Stimulated activated CD4-positive, alpha-beta T cell treated with anti-CD3 and anti-CD28 coated beads, TNF-alpha, amount 100 ng/mL, for 48 hours (primary cell): ENCODE data around the gene PSMD6.

Experiments used
- DNase-seq, 3 donors: peaks; one replicate each; pipeline ENCODE4 v3.0.0-alpha.2; 2020; ENCODE audit warnings: low read depth in 3 of 3

PSMD6 gene

GRCh38 chr3:64008487-64009351 is 14.6 kb downstream of the PSMD6 start:
- no peak for DNase-seq

DNA sequence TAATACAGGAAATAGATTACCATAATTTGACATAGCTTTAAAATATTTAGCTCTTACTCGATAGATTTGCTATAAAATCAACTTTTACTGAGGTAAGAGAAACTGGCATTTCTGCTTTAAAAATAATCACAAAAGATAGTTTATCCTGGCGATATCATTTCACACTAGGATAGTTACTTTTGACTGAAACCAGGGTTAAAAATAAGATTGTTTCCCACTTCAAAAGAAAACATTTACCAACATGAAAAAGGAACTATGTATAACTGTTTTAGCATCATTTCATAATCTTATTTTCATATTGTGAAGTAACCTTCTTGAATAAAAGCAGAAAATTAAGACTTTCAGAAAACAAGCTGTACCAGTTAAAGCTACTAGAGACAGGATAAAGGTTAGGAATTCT is 15.3 kb downstream of the PSMD6 start:
- no peak for DNase-seq

DNA sequence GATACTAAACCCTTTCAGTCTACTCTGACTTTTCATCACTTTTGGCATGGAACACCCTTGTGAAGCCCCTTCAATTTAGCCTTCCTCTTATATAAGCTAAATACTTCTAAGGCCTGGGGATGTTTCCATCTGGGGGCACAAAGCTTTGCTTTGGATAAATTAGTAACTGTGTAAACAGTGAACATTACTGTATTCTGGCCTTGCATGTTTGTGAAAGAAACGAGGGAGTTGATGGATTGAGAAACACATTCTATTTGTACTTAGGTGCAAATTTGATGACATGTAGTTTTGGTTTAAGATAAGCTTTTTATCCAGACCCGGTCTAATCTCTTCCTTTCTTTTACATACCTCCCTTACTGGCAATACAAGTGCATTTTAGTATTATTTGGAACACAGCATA is 19.7 kb downstream of the PSMD6 start:
- no peak for DNase-seq

DNA sequence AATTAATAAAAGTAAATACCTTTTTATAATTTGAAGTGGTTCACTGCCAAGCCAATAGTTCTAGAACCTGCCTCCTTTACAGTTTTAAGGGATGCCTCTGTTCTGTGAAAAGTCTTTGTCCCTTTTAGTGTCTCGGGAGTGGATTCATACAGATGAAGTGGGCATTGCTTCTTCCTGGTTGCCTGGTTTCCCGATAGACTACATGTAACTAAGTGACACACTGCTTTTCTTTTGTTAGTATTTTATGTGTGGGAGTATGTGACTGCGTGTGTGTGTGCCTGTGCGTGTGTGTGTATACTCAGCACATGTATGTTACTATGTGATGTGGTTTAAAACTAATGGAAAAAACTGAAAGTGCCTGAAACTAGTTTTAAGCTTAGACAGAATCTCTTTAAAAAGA is 21.1 kb downstream of the PSMD6 start:
- no peak for DNase-seq

- no peak for DNase-seq
Observed at GRCh38 chr3:64000453-64001055, 22.7 kb downstream of the PSMD6 start.

DNA sequence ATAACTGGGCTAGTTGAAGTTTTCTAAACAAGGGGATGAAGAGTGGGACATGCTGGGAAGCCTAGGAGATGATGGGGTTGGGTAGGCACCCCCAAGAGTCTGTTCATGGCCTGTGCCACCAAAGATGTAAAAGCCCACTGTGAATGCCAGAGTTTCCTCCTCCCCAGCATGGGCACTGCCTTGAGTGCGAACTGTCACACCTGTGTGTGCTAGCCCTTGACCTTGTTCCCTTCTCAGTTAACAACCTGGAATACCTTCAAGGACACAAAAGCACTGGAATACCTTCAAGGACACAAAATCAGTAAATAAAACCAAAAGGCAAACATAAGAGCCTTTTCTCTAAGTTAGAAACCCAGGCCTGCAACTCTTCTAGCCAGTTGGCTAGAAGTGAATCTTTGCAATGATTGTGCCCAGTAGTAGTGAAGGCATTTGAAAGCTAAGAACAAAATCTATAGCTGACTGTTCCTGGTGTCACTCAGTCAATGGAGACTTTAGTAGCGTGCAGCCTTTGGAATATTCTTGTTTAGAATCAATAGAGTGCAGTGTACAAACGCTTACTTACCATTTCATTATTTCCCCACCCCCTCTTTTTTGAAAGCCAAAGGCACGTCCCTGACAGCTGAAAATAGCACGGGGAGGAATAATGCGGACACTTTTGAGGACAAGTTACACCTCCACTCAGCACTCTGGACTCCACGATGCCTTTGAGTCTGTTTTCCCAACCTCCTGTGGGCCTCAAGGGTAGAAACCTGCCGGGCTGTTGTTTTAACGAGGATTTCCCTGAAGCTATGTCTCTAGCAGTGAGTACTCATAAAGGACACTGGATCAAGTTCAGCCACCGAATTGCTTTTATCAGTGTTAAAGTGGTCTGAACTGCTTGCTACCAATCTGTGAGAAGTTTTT is 24.2 kb downstream of the PSMD6 start:
- DNase-seq = no peak

DNA sequence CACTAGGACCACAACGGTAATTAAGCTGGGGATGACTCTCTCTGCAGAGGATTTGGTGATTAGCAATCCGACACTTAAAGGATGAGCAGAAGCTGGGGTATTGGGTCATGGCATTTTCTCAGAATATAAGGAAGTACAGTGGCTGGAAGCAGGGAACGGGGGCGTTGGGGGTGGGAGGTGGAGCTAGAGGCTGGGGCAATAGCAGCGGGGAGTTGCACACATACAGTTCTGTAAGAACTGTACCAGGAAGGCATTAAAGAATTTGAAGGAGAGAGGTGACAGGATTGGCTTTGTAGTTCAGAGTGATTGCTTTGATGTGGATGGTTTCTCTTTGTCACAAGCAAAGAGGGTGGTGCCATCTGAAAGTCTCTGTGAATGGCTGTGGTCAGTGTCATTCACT is 28.2 kb downstream of the PSMD6 start:
- DNase-seq = no peak

DNA sequence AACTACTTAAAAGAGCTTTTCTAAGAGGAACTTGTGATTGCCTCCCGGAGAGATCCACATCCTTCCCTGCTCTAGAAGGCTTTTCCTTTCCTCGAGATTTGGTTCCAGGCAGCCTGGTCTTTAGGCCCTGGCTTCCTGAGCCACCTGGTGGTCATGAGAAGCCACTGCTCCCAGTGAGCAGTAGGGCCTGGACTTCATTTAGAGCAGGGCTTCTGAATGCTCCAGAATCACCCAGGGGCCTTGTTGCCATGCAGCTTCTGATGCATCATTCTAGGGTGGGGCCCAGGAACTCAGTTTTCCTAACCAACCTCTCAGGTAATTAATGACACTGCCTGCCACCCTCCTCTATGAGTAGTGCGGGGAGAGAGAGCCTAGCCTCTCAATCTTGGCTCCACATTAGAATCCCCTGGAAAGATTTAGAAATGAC is 29.6 kb downstream of the PSMD6 start:
- DNase-seq = peak; percentile 19 to 33 (median 26)

DNA sequence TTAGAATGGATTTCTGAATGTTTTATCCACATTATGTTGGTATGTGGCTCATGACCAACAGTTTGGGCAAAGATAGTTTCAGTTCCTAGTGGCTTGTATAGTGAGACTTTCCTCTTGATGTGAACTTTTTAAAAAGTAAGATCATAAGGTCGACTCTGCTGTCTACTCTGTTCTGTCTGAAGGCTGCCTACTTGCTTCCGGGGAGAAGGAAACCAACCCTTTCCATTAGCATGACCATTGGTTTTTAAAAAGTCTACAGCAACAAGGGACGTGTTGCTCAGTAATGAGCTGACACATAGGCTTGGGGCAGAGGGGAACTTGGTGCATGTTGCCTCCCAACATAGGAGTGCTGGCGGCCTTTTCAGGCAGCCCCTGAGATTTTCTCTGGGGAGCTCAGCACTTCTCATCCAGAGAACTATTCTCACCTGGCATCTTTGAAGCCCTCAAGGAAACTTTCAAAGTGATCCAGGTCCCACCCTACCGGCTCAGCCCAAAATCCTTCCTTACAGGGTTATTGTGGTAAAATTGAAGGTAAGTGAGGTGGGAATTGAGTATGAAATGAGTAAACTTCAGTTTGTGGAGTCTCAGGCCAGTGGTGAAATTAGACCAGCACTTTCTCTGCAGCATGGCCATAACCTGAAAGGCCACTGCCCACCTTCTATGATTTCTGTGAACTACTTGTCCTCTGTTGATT is 30.6 kb downstream of the PSMD6 start:
- no peak for DNase-seq

DNA sequence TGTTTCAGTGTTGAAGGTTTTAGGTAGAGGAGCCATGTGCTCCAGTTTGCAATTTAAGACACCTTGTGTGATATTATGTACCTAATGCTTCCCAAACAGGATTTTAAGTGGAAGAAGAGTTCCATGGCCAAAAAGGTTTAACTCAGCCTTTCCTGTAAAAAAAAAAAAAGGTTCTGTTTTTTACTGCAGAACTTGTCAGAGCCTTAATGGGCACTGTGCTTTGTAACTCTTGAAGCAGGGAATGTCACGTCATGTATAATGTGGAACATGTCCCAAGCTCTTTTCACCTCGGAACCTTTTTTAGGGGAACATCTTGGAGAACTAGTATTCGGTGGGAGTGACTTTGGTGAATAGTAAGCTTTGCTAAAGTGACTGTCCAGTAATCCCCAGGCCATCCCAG is 31.6 kb downstream of the PSMD6 start:
- no peak for DNase-seq

- no peak for DNase-seq
Observed at GRCh38 chr3:63990733-63991132, 32.6 kb downstream of the PSMD6 start.

GRCh38 chr3:63990204-63990603 is 33.1 kb downstream of the PSMD6 start:
- no peak for DNase-seq

GRCh38 chr3:63988943-63989342 is 34.4 kb downstream of the PSMD6 start:
- no peak for DNase-seq

- DNase-seq = no peak
Observed at GRCh38 chr3:63986831-63987230, 36.5 kb downstream of the PSMD6 start.

GRCh38 chr3:63986146-63986545 is 37.1 kb downstream of the PSMD6 start:
- no peak for DNase-seq

DNA sequence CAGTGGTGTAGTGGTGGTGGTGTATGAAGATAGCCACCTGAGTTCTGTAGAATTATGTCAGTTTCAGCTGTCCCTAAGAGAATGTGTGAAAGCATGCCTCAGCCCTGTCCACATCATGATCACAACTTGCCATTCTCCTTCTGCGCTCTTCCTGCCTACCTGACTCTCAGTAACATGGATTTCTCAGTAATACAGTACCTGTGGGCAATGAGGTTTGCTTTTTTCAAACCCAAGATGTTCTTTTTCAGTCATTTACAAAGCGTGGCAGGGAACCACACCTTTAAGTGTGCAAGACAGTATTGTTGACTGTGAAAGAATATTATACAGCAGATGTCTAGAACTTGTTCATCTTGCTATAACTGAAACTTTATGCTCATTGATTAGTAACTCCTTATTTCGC is 38.9 kb downstream of the PSMD6 start:
- DNase-seq = no peak

DNA sequence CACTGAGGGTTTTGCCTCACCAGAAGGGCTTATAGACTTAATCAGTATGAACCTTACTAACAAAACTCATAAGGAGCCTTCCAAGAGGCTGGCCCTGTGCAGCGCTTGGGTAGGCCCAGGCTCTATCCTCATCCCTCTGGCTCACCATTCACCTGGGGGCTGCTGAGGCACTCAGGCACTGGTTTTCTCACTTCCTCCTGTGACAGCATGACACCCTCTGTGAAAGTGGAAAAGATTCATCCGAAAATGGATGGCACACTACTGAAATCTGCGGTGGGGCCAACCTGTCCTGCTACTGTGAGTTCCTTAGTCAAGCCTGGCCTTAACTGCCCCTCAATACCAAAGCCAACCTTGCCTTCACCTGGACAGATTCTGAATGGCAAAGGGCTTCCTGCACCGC is 41.3 kb downstream of the PSMD6 start:
- no peak for DNase-seq

GRCh38 chr3:63980830-63981498 is 42.3 kb downstream of the PSMD6 start:
- DNase-seq = no peak

DNA sequence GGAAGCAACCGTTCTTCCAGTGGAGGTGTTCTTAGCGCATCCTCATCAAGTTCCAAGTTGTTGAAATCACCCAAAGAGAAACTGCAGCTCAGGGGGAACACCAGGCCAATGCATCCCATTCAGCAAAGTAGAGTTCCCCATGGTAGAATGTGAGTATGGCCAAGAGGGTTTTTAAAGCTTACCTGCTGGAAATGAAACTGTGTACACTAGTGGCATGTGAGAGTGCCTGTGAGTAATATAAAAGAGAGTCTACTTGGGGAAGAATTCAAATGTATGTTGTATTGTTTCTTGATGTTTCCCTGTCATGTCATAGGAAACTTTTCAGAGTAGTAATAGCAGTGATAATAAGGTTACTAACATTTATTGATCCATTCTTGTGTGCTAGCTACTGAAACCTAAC is 43.3 kb downstream of the PSMD6 start:
- DNase-seq = no peak

DNA sequence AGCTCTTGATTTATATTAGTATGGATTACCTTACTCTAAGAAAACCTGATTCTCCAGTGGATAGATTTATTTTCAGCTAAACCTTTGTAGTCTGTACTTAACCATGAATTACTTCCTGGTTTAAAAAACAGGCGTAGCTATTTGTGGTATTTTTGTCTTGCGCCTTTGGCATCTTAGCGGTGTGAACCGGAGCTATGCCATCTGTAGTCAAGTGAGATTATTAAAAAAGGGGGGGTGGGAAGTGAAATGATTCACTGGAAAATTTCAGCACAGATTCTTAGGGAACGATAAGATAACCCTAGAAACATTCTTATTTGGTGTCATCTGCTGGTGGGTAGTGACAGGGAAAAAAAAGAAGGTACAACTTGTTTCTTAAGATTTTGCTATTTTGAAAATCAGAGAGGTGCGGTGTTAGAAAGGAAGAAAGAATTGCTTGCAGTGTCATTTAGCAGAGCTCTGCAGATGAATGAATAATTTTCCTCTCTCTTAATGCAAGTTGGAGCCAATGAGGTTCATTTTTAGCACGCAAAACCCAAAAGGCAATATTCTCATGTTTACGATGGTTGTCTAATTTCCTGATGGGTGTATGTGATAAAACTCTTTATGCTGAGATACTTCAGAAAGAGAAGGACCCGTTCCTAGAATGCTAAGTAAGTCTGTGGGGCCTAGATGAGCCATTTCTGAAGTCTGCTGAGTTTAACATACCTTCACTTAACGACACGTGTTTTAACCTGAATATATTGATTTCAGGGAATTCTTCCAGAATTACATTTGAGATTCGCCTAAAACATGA is 44.0 kb downstream of the PSMD6 start:
- no peak for DNase-seq
